DMS 273 (cell line): Measurements from ENCODE around the gene TUBB2A.
"Not testable (repeated sequence)": the region's sequence is repeated elsewhere in the genome, so short reads cannot be mapped to it uniquely, and the experiment has no call there.

Experiments
- DNase-seq: peaks from one replicate; lab custom pipeline; 2025; ENCODE audit not compliant: unreplicated experiment; lab: John Stamatoyannopoulos, UW

Gene TUBB2A

DNA sequence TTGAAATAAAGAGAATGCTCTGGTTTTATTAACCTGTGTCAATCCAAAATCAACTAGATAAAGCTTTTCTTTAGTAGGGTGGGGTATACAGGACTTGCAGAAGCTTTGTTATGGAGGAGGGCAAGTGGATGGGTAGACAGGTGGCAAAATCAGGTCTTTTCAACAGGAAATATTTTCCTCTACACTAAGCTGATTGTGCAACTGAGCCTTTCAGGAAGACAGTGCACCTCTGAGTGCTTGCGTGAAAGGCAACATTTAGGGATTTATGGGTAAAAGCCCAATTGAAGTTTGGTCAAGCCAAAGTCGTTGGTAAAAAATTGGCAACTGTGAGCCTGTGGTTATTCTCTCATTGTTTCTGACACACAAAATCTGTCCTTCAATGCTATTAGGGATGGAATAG lies 23.8 kb upstream of the TUBB2A start:
- DNase-seq, result no peak

- not testable (repeated sequence) for DNase-seq
Measured at GRCh38 chr6:3179945-3180344, 22.6 kb upstream of the TUBB2A start.

- DNase-seq, result not testable (repeated sequence)
Measured at GRCh38 chr6:3178666-3179065, 21.3 kb upstream of the TUBB2A start.

- peak; percentile 20 for DNase-seq
Measured at GRCh38 chr6:3176562-3177355, 19.4 kb upstream of the TUBB2A start.

- DNase-seq, result no peak
Measured at GRCh38 chr6:3175715-3176402, 18.5 kb upstream of the TUBB2A start.

- not testable (repeated sequence) for DNase-seq
Measured at GRCh38 chr6:3173636-3174089, 16.3 kb upstream of the TUBB2A start.

DNA sequence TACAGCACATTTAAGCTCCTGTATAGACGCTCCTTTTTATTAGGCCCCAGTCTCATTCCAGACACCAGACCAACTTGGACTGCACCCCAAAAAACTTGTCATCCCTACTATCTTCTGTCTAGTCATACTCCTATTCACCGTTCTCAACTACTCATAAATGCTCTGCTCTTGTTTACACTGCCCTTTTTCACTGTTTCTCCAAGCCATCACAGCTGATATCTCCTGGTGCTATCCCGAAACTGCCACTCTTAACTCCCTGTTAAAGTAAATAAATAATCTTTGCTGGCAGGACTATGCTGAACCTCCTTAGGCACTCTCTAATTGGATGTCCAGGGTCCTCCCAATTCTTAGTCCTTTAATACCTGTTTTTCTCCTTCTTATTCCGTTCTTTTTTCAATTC lies 15.4 kb upstream of the TUBB2A start:
- DNase-seq, result not testable (repeated sequence)

DNA sequence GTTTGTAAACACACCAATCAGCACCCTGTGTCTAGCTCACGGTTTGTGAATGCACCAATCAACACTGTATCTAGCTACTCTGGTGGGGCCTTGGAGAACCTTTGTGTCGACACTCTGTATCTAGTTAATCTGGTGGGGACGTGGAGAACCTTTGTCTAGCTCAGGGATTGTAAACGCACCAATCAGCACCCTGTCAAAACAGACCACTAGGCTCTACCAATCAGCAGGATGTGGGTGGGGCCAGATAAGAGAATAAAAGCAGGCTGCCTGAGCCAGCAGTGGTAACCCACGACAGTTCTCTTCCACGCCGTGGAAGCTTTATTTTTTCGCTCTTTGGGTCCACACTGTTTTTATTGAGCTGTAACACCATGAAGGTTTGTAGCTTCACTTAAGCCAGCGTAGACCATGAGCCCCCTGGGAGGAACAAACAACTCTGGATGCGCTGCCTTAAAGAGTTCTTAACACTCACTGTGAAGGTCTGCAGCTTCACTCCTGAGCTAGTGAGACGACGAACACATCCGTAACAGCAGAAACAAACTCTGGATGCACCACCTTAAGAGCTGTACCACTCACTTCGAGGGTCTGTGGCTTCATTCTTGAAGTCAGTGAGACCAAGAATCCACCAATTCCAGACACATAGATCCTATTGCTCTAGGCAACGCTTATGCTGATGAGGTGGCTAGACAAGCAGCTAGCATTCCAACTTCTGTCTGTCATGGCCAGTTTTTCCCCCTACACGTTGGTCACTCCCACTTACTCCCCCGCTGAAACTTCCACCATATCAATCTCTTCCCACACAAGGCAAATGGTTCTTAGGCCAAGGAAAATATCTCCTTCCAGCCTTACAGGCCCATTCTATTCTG lies 14.2 kb upstream of the TUBB2A start:
- not testable (repeated sequence) for DNase-seq

- DNase-seq, result not testable (repeated sequence)
Measured at GRCh38 chr6:3170676-3171075, 13.3 kb upstream of the TUBB2A start.

DNA sequence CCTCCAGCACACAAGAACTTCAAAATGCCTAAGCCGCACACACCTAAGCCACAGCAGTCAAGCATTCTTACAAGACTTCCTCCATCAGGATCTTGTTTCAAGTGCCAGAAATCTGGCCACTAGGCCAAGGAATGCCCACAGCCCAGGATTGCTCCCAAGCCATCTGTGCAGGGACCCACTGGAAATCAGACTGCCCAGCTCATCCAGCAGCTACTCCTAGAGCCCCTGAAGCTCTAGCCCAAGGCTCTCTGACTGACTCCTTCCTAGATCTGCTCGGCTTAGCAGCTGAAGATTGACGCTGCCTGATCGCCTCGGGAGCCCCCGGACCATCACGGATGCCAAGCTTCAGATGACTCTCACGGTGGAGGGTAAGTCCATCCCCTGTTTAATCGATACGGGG lies 10.7 kb upstream of the TUBB2A start:
- not testable (repeated sequence) for DNase-seq

GRCh38 chr6:3166535-3167225 lies 9.3 kb upstream of the TUBB2A start:
- DNase-seq, result not testable (repeated sequence)

DNA sequence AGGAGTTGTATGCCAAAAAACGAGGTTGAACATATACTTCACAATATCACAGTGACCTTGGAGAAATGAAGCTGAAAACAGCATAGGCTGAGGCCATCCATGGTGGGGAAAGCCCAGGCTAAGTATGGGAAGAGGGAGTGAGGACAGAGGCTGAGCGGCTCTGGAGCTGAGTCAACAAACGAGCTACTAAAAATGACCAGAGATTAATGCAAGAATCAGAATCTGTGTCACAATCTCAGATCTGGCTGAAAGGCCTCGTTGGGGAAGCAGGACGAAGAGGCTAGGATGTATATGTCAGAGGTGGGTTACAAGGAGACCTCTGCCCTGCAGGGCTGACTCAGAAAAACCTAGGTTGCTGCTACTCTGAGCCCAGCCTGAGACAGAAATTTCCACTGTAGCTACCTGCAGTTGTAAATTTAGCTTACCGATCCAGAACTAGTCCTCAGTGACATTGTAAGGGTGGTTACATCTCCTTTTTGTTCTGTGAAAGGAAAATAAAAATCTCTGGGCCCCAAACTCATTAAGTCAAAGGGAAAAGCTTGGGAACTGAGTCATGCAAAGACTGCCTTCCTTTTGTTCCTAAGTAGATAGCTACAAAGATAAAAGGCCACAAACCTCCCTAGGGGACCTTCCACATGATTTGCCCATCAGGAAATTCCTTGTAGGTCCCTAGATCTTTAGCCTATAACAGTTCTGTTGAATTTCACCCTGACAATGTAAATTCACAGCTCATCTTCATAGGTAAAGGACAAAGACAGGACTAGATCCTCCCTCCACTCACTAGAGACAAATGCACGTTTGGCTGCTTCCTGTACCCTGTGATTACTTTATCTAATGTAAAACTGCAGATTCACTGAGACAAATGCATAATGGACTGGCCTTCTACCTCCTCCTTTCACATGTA lies 8.5 kb upstream of the TUBB2A start:
- DNase-seq, result no peak

GRCh38 chr6:3164388-3164787 lies 7.0 kb upstream of the TUBB2A start:
- DNase-seq, result no peak

- DNase-seq, result no peak
Measured at GRCh38 chr6:3163248-3163594, 5.9 kb upstream of the TUBB2A start.

DNA sequence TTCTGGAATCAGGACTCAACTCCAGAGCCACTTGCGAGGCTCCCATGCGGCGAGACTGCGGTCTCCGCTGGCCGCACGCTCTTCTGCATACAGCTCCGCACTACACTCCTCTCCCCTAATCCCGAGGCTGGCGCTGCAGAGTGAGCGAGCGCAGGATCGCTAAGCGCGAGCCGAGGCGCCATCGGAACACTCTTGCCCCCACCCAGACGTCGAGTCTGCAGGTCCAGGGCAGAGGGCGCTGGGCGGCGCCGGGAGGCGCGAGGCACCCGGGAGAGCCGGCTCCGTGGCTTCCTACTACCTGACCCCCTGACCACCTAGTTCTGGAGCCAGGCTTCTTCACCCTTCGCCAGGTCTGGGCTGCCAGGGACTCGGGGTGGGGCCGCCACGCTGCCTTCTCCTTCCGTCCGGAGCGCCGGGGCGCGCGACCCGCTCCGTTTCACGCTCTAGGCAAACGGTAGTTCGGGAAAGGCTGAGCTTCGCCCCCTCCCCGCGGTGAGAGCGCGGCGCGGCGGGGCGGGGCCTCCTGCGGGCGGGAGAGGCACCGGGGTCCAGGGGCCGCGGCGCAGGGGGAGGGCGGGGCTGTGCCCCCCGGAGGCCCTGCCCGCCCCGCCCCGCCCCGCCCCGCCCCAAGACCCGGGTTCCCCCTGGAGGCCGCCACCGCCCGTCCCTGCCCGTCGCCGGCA lies 5.4 kb upstream of the TUBB2A start:
- DNase-seq, result peak; percentile 91

GRCh38 chr6:3162067-3162497 lies 4.7 kb upstream of the TUBB2A start:
- no peak for DNase-seq

DNA sequence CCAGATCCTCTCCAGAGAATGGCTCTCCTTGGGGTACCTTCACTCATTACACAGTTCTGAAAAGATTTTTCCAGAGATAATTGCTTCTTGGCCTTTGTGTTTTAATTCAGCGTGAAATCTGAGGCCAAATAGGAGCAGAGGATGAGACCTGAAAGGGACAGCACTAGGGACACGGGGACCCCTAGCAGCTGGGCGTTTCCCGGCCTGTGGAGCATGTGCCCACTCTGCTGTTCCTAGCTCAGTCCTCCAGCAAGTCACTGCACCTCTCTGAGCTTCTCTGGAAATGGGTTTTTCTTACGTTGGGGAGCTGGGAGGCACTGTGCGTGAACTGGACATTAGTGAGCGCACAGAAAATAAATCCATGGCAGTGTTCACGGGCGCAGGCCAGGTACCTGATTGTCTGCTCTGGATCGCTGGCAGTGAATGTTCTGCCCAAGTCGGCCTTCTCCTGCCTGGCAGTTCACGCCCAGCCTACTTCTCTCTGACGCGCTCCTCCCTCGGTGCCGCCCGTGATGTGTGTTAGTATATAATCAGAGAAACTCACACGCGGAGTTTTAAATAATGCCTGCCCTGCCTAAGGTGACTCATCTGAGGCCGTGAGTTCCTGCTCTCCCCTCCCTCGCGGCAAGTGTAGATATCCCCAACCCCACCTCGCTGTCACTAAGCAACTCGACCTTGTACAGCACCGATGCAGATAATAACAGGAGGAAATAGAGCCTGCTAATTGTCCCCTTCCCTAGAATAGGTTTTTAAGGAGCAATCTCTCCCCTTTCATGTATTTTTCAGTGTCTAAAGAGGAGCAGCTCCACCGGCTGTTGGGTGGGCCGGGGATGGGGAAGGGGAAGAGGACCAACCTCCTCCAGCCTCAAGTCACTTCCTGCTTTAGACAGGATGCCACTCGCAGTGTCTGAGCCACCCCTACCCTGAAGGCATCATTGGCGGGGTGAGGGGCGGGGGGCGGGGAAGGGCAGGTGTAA lies 2.7 kb upstream of the TUBB2A start:
- no peak for DNase-seq
